Occipital lobe (tissue), 3 donors: Measurements from ENCODE around the gene GADD45GIP1. TPM values are rescaled to one million over a fixed set of nuclear protein-coding genes. Genes with fewer than 3 reads are reported as not detected.

ENCODE experiments used
- DNase-seq: peaks from one replicate; lab custom pipeline; 2025; lab: John Stamatoyannopoulos, UW
- small RNA-seq: library from RNA; depleted of rRNA; stranded (forward); fragments of <200 nt; gene quantifications from one replicate; pipeline ENCODE3, GENCODE V24; 2014
- total RNA-seq: library from RNA; depleted of rRNA; stranded (reverse); fragments of >200 nt; gene quantifications from one replicate; pipeline ENCODE4 v1.2.3, GENCODE V29; 2014

Gene GADD45GIP1
- total RNA-seq, 1 donor from 2014 or later: 13.3 TPM

- peak; percentile 68 for DNase-seq
Measured at GRCh38 chr19:12913011-12913561, 43.9 kb downstream of the GADD45GIP1 start.

DNA sequence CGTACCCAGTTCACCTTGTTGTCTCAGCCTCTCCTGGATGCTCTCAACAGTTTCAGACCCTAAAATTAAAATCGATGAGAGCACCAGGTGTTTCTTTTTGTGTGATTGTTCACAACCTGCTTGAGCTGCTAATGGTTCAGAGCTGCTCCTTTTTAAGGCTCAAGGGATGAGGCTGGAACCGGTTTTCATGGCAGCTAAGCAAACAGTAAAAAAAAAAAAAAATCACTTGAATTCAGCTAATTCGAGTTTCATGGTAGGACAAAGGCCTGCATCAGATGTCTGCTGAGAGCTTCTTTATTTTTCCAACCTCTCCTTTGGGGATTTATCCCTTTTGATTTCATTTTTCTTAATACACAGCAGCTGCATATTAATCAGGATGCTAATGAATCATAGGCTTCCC is 44.5 kb downstream of the GADD45GIP1 start:
- DNase-seq: no peak

DNA sequence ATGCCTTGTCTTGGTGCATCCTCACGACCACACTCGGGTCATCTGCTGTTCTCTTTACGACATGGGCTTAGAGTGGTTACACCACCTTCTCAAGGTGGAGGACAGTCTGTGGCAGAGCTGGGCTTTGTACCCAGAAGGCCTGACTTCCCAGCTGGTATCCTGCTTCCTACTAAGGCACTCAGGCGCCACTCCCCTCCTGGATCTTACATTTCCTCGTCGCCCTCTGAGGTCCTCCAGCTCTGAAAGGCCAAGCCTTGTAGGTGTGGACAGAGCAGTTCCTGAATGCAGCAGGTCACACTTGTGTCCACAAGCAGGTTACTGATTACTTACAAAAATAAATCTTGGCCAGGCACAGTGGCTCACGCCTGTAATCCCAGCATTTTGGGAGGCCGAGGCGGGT is 49.9 kb downstream of the GADD45GIP1 start:
- no peak for DNase-seq

Small RNA genes within 50 kb of the gene (small RNA-seq; reads per million reads assigned to genes)
- gene MIR5695: 0.29 reads per million, percentile 10 among the genes with 10 or more reads in this experiment
- not detected for gene MIR6515

Other genes with a start within 250 kb of the GADD45GIP1 start
- gene TNPO2, start 233.3 kb downstream of the GADD45GIP1 start, total RNA-seq: 54.0 TPM
- 138 TPM for gene TRIR, start 222.5 kb downstream of the GADD45GIP1 start, total RNA-seq
- 59.3 TPM for gene GET3, start 219.7 kb downstream of the GADD45GIP1 start, total RNA-seq
- gene BEST2, start 205.4 kb downstream of the GADD45GIP1 start, total RNA-seq: 0.16 TPM
- 20.3 TPM for gene HOOK2, start 181.7 kb downstream of the GADD45GIP1 start, total RNA-seq
- 22.6 TPM for gene JUNB, start 165.7 kb downstream of the GADD45GIP1 start, total RNA-seq
- 174 TPM for gene PRDX2, start 155.4 kb downstream of the GADD45GIP1 start, total RNA-seq
- gene THSD8, start 155.2 kb downstream of the GADD45GIP1 start, total RNA-seq: 0.62 TPM
- gene RNASEH2A, start 150.6 kb downstream of the GADD45GIP1 start, total RNA-seq: 15.8 TPM
- 2.0 TPM for gene RTBDN, start 122.6 kb downstream of the GADD45GIP1 start, total RNA-seq
- 35.1 TPM for gene MAST1, start 118.7 kb downstream of the GADD45GIP1 start, total RNA-seq
- gene DNASE2, start 75.8 kb downstream of the GADD45GIP1 start, total RNA-seq: 4.5 TPM
- 0.31 TPM for gene KLF1, start 70.0 kb downstream of the GADD45GIP1 start, total RNA-seq
- 14.7 TPM for gene GCDH, start 66.1 kb downstream of the GADD45GIP1 start, total RNA-seq
- gene SYCE2, start 37.9 kb downstream of the GADD45GIP1 start, total RNA-seq: not detected
- 46.8 TPM for gene FARSA, start 23.5 kb downstream of the GADD45GIP1 start, total RNA-seq
- 280 TPM for gene CALR, start 18.6 kb downstream of the GADD45GIP1 start, total RNA-seq
- gene RAD23A, start 11.4 kb downstream of the GADD45GIP1 start, total RNA-seq: 21.8 TPM
- not detected for gene DAND5, start 12.4 kb upstream of the GADD45GIP1 start, total RNA-seq
- gene NFIX, start 38.3 kb upstream of the GADD45GIP1 start, total RNA-seq: 124 TPM
- gene LYL1, start 145.6 kb upstream of the GADD45GIP1 start, total RNA-seq: 3.3 TPM
- gene TRMT1, start 159.5 kb upstream of the GADD45GIP1 start, total RNA-seq: 27.1 TPM
- 13.1 TPM for gene NACC1, start 161.0 kb upstream of the GADD45GIP1 start, total RNA-seq
- gene STX10, start 193.2 kb upstream of the GADD45GIP1 start, total RNA-seq: 20.3 TPM
- 9.4 TPM for gene IER2, start 193.2 kb upstream of the GADD45GIP1 start, total RNA-seq